ENCODE measurements around the gene KCNQ2.

Gene KCNQ2

DNA sequence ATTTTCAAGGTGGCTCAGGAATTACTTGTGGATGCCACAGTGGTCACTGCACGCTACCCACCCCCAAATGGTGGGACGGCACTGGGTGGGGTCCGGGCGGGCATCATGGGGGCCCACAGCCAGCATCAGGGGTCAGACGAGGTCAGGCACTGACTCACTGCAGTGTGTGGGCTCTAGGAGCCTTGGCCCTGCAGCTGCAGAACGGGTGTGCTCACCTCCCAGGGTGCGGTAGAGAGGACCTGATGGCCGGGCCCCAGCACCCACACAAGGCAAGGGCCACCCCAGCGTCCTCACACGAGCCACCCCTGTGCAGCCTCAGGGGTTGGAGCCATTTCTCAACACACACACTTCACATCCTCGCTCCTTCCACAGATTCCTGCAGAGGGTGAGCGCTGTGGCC, 34.3 kb downstream of the KCNQ2 start:
- Histone ChIP-seq H3K4me3 (ENCODE audit: low read length) (no peak overlapping the region), H3K27me3 (ENCODE audit: insufficient read depth, low read length) (no peaks in the 10 kb centered on the region), H3K4me1 (ENCODE audit: insufficient read depth, low read length) (0 out of 2 replicates have a peak, but pooled peaks cover 2% of the 10 kb centered on the region), H3K36me3 (ENCODE audit: insufficient read depth, low read length) (no peaks in the 10 kb centered on the region), H3K27ac (ENCODE audit: low read depth, low read length) (no peak overlapping the region), H3K9ac (ENCODE audit: low read depth, low read length) (no peak overlapping the region), H3K9me3 (ENCODE audit: insufficient read depth, low read depth, low read length) (no peaks in the 10 kb centered on the region)
- 87% methylated on average over 12 of the region's 12 CpGs for WGBS

DNA sequence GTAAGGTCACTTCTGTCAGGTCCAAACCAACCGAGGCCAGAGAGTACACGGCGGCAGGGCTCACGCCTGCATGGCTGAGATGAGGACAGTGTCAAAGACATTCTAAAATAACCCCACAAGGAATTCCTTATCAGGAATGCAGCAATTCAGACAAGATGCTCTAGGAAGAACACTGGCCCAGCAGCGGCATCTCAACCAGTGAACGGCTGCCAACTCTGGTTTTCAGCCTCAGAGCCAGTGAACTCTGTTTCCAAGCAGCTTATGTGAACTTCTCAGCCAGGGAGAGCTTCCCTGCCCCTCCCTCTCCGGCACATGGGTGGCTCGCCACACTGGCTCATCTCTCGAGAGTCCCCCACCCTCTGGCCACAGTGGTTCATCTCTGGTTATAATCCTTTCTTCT, 36.9 kb downstream of the KCNQ2 start:
- Histone ChIP-seq H3K27me3 (ENCODE audit: insufficient read depth, low read length) (no peaks in the 10 kb centered on the region), H3K9me3 (ENCODE audit: insufficient read depth, low read depth, low read length) (no peaks in the 10 kb centered on the region), H3K4me3 (ENCODE audit: low read length) (no peak overlapping the region), H3K9ac (ENCODE audit: low read depth, low read length) (no peak overlapping the region), H3K4me1 (ENCODE audit: insufficient read depth, low read length) (0 out of 2 replicates have a peak, but pooled peaks cover 2% of the 10 kb centered on the region), H3K36me3 (ENCODE audit: insufficient read depth, low read length) (no peaks in the 10 kb centered on the region), H3K27ac (ENCODE audit: low read depth, low read length) (no peak overlapping the region)
- WGBS, result 85% methylated on average over 9 of the region's 9 CpGs

DNA sequence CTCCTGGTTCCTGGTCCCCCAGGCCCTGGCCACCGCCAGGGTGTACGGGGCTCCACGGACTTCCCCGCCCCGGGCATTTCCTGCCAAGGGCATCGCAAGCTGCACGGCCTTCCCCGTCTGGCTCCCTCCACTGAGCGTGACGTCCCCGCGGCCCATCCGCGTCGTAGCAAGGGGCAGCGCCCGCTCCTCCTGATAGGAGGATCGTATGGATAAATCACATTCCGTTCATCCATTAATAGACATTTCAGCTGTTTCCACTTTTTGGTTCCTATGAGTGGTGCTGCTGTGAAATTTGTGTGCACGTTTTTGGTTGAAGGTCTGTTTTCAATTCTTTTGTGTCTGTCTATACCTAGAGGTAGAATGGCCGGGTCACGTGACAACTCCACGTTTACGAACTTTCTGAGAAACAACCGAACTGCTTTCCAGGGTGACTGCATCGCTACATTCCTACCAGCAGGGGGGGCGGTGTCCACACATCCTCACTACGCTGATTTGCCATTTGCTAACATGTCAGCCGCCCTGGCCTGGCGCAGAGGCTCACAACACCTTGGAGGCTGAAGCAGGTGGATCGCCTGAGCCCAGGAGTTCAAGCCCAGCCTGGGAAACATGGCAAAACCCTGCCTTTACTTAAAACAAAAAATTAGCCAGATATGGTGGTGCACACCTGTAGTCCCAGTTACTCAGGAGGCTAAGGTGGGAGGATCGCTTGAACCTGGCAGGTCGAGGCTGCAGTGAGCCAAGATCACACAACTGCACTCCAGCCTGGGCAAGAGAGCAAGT, 37.7 kb downstream of the KCNQ2 start:
- 62% methylated on average over 32 of the region's 33 CpGs for WGBS
- Histone ChIP-seq H3K9me3 (ENCODE audit: insufficient read depth, low read depth, low read length) (no peaks in the 10 kb centered on the region), H3K4me3 (ENCODE audit: low read length) (no peak overlapping the region), H3K4me1 (ENCODE audit: insufficient read depth, low read length) (0 out of 2 replicates have a peak, but pooled peaks cover 2% of the 10 kb centered on the region), H3K27ac (ENCODE audit: low read depth, low read length) (0 out of 2 replicates have a peak overlapping the region, but pooled peaks have one; percentile 33), H3K27me3 (ENCODE audit: insufficient read depth, low read length) (no peaks in the 10 kb centered on the region), H3K36me3 (ENCODE audit: insufficient read depth, low read length) (no peaks in the 10 kb centered on the region), H3K9ac (ENCODE audit: low read depth, low read length) (no peak overlapping the region)

DNA sequence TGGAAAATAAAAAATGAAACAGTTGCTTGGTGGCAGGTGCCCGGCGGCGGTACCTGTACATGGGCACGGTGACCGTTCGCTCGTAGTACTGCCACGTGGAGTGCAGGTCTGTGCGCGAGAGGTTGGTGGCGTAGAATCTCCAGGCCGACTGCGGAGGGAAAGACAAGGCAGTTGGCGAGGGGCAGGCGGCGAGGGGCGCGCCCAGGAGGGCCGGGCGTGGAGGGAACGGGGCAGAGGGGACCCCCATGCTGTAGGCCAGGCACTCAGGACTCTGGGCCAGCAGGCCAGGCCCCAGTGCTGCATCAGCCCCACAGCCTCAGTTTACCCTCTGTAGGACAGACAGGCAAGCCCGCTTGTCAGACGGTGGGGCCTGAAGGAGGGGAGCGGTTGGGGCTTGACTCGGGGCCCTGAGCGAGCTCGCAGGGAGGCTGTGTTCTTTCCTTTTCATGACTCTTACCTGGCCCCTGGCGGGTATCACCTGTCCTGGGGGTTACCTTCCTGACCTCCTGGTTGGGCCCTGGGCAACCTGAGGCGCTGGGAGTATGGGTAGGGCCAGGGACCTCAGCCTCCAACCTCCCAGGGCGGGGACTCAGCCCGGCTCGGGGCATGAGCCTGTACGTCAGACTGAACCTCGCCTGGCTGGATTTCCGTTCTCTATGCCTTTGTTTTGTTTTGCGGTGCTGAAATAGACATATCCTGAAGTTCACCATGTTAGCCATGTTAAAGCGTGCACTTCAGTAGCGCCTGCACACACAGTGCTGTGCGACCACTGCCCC, 38.5 kb downstream of the KCNQ2 start:
- Histone ChIP-seq H3K4me3 (ENCODE audit: low read length) (no peak overlapping the region), H3K4me1 (ENCODE audit: insufficient read depth, low read length) (0 out of 2 replicates have a peak, but pooled peaks cover 2% of the 10 kb centered on the region), H3K27me3 (ENCODE audit: insufficient read depth, low read length) (no peaks in the 10 kb centered on the region), H3K9ac (ENCODE audit: low read depth, low read length) (no peak overlapping the region), H3K27ac (ENCODE audit: low read depth, low read length) (no peak overlapping the region; the same call in none of the 2 replicates), H3K36me3 (ENCODE audit: insufficient read depth, low read length) (no peaks in the 10 kb centered on the region), H3K9me3 (ENCODE audit: insufficient read depth, low read depth, low read length) (no peaks in the 10 kb centered on the region)
- 93% methylated on average over 39 of the region's 39 CpGs for WGBS

DNA sequence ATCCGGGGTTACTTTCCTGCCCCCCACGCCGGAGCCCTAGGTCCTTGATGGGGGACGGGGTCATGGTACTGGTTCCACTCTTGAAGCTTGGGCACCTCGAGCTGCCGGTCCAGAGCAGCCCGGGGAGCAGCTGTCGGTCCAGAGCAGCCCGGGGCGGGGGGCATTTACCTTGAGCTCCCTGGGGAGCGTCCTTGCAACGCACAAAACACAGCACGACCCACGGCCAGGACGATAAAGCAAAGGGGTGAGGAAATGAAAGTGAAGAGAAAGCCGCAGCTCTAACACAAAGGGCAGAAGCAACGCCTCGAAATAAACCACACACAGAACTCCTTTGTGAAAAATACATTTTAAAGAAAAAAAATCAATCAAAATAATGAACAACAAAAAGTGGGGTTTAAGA, 39.1 kb downstream of the KCNQ2 start:
- Histone ChIP-seq H3K4me3 (ENCODE audit: low read length) (no peak overlapping the region), H3K4me1 (ENCODE audit: insufficient read depth, low read length) (0 out of 2 replicates have a peak, but pooled peaks cover 2% of the 10 kb centered on the region), H3K27me3 (ENCODE audit: insufficient read depth, low read length) (no peaks in the 10 kb centered on the region), H3K9me3 (ENCODE audit: insufficient read depth, low read depth, low read length) (no peaks in the 10 kb centered on the region), H3K9ac (ENCODE audit: low read depth, low read length) (no peak overlapping the region), H3K36me3 (ENCODE audit: insufficient read depth, low read length) (no peaks in the 10 kb centered on the region), H3K27ac (ENCODE audit: low read depth, low read length) (peak overlapping the region; percentile 20)
- WGBS, result 88% methylated on average over 15 of the region's 18 CpGs

DNA sequence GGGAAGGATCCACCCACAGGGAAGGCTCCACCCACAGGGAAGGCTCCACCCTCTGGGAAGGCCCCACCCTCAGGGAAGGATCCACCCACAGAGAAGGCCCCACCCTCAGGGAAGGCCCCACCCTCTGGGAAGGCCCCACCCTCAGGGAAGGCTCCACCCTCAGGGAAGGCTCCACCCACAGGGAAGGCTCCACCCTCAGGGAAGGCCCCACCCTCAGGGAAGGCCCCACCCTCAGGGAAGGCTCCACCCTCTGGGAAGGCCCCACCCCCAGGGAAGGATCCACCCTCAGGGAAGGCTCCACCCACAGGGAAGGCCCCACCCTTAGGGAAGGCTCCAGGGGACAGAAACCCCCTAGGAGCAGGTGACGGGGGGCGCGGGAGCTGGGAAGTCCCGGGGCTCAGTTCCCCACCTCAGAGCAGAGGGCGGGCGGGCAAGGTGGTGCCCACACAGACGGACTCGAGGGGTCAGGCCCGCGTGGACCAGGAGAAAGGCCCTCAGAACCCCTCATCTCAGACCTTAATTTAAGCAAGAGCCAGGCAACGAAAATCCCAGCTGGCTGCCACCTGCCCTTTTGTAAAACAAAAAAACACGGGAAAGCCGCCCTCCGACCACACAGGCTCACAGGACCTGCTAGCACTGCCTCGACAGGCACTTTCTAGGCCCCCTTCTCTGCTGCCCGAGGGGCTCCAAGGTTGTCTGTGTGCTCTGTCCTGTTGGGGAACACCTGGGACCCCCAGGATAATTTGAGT, 39.7 kb downstream of the KCNQ2 start:
- Histone ChIP-seq H3K9ac (ENCODE audit: low read depth, low read length) (no peak overlapping the region), H3K9me3 (ENCODE audit: insufficient read depth, low read depth, low read length) (no peaks in the 10 kb centered on the region), H3K27ac (ENCODE audit: low read depth, low read length) (peak overlapping the region; percentile 20; the same call in 1 of the 2 replicates), H3K4me3 (ENCODE audit: low read length) (no peak overlapping the region), H3K36me3 (ENCODE audit: insufficient read depth, low read length) (no peaks in the 10 kb centered on the region), H3K27me3 (ENCODE audit: insufficient read depth, low read length) (no peaks in the 10 kb centered on the region), H3K4me1 (ENCODE audit: insufficient read depth, low read length) (0 out of 2 replicates have a peak, but pooled peaks cover 2% of the 10 kb centered on the region)
- 76% methylated on average over 16 of the region's 16 CpGs for WGBS

DNA sequence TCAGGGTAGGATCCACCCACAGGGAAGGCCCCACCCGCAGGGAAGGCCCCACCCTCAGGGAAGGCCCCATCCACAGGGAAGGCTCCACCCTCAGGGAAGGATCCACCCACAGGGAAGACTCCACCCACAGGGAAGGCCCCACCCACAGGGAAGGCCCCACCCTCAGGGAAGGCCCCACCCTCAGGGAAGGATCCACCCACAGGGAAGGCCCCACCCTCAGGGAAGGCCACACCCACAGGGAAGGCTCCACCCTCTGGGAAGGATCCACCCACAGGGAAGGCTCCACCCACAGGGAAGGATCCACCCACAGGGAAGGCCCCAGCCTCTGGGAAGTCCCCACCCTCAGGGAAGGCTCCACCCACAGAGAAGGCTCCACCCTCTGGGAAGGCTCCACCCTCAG, 40.5 kb downstream of the KCNQ2 start:
- Histone ChIP-seq H3K4me1 (ENCODE audit: insufficient read depth, low read length) (0 out of 2 replicates have a peak, but pooled peaks cover 2% of the 10 kb centered on the region), H3K27ac (ENCODE audit: low read depth, low read length) (no peak overlapping the region), H3K9me3 (ENCODE audit: insufficient read depth, low read depth, low read length) (no peaks in the 10 kb centered on the region), H3K36me3 (ENCODE audit: insufficient read depth, low read length) (no peaks in the 10 kb centered on the region), H3K27me3 (ENCODE audit: insufficient read depth, low read length) (no peaks in the 10 kb centered on the region), H3K4me3 (ENCODE audit: low read length) (no peak overlapping the region), H3K9ac (ENCODE audit: low read depth, low read length) (no peak overlapping the region)
- 0% methylated on average over 1 of the region's 1 CpG for WGBS

DNA sequence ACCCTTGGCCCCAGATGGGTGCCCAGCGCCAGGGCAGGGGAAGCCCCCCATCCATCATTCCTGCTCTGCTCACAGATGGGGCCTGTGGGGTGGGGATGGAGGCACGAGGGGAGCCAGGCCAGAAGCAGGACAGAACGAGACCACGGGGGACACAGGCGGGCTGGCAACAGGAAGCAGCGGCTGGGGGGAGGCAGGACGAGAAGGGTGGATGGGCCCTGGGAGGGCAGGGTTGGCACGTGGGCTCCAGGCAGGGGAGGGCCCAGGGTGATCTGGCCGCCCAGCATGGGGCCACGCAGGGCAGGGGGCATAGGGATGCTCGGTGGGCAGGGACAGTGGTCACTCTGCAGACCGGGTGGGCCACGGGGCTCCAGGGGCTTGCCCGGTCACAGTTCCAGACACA, 41.6 kb downstream of the KCNQ2 start:
- Histone ChIP-seq H3K4me1 (ENCODE audit: insufficient read depth, low read length) (0 out of 2 replicates have a peak, but pooled peaks cover 2% of the 10 kb centered on the region), H3K36me3 (ENCODE audit: insufficient read depth, low read length) (no peaks in the 10 kb centered on the region), H3K9me3 (ENCODE audit: insufficient read depth, low read depth, low read length) (no peaks in the 10 kb centered on the region), H3K4me3 (ENCODE audit: low read length) (no peak overlapping the region), H3K9ac (ENCODE audit: low read depth, low read length) (no peak overlapping the region), H3K27me3 (ENCODE audit: insufficient read depth, low read length) (no peaks in the 10 kb centered on the region), H3K27ac (ENCODE audit: low read depth, low read length) (no peak overlapping the region; the same call in 1 of the 2 replicates)
- 90% methylated on average over 14 of the region's 14 CpGs for WGBS

DNA sequence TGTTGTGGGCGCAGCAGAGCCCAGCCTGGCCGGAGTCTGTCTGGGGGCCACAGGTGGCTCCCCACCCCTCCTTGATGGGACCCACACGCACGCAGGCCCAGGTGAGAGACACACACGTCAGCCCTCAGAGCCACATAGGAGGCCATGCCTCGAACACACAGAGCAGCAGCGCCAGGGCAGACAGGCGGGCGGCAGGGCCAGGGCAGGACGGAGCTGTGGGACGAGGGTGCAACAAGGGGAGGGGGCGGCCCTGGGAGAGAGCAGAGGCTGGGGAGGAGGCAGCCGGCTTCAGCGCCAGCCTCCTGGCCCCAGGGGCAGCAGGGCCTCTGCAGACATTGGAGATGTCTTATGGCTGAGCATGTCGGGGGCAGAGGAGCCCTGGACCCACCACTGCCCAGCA, 42.5 kb downstream of the KCNQ2 start:
- H3K27me3 ChIP-seq (ENCODE audit: insufficient read depth, low read length), result no peaks in the 10 kb centered on the region
- no peaks in the 10 kb centered on the region for H3K9me3 ChIP-seq (ENCODE audit: insufficient read depth, low read depth, low read length)
- no peak overlapping the region for H3K27ac ChIP-seq (ENCODE audit: low read depth, low read length)
- H3K4me1 ChIP-seq (ENCODE audit: insufficient read depth, low read length), result 0 out of 2 replicates have a peak, but pooled peaks cover 2% of the 10 kb centered on the region
- WGBS, result 95% methylated on average over 15 of the region's 15 CpGs
- H3K9ac ChIP-seq (ENCODE audit: low read depth, low read length), result no peak overlapping the region
- H3K4me3 ChIP-seq (ENCODE audit: low read length), result no peak overlapping the region
- no peaks in the 10 kb centered on the region for H3K36me3 ChIP-seq (ENCODE audit: insufficient read depth, low read length)

DNA sequence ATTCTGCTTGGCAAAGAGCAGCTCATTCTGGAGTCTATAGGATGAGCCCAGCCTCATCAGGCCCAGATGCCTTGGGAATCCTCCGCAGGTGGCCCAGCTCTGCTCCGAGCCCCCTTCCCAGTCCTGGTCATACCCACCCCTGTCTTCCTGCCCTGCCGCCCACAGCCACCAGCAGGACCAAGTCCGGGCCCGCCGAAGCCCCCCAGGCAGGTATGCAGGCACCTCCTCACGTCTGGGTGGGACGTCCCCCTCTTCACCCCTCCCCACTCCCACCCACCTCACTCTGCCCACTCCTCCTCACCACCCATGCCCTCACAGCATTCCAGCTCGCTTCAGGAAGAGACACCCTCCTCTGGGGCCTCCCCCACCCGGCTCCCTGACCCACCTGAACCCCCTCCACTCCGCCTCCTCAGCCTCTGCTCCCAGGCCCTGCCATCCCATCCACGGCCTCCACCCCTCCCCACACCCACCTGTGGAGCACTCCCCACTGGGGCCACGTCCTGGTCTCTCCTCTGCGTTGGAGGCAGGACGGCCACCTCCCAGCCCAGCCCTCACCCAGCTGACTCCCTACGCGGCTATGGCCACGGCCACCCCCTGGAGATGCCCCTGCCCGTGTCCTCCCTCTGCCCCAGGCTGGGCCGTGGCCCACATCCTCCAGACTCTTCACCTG, 43.4 kb downstream of the KCNQ2 start:
- H3K9me3 ChIP-seq (ENCODE audit: insufficient read depth, low read depth, low read length), result no peaks in the 10 kb centered on the region
- no peak overlapping the region for H3K27ac ChIP-seq (ENCODE audit: low read depth, low read length)
- H3K36me3 ChIP-seq (ENCODE audit: insufficient read depth, low read length), result no peaks in the 10 kb centered on the region
- no peaks in the 10 kb centered on the region for H3K27me3 ChIP-seq (ENCODE audit: insufficient read depth, low read length)
- WGBS, result 89% methylated on average over 20 of the region's 20 CpGs
- no peak overlapping the region for H3K4me3 ChIP-seq (ENCODE audit: low read length)
- no peaks in the 10 kb centered on the region for H3K4me1 ChIP-seq (ENCODE audit: insufficient read depth, low read length)
- H3K9ac ChIP-seq (ENCODE audit: low read depth, low read length), result no peak overlapping the region; the same call in 1 of the 2 replicates

Measured in HUES64 (cell line).